GM18861 (cell line): ENCODE data around the gene ST3GAL4.
"Not testable (repeated sequence)": the region's sequence is repeated elsewhere in the genome, so short reads cannot be mapped to it uniquely, and the experiment has no call there.

Experiments
- ATAC-seq: cut with Tn5 transposase; IDR thresholded peaks from one replicate; pipeline ENCODE4 v1.9.1; 2021; ENCODE audit not compliant: unreplicated experiment

ST3GAL4 gene

GRCh38 chr11:126362879-126363655, 7.6 kb downstream of the ST3GAL4 start:
- no peak for ATAC-seq

DNA sequence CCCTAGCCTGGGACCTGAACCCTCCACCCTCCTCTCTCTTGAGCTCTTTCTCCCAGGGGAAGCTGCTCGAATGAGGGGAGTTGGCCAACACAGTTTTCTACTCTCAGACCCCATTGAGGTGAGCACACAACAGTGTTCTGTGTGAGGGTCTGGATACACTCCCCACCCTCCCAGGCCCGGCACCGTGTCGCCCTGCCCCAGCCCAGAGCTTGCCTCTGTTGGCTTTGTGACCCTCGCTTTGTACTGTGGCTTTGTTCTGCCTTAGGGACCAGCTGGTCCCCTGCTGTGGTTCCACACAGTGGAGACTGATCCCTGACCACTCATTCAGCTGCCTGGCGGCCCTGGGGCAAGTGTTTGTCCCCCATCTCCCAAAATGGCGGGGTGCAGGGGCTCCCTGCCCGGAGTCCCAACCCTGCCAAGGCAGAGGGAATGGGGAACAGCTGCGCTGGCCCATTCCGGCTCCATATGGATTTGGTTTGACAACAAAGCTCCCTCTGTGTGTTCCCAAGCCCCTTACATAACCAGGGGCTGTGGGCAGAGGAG, 8.3 kb downstream of the ST3GAL4 start:
- ATAC-seq: no peak

DNA sequence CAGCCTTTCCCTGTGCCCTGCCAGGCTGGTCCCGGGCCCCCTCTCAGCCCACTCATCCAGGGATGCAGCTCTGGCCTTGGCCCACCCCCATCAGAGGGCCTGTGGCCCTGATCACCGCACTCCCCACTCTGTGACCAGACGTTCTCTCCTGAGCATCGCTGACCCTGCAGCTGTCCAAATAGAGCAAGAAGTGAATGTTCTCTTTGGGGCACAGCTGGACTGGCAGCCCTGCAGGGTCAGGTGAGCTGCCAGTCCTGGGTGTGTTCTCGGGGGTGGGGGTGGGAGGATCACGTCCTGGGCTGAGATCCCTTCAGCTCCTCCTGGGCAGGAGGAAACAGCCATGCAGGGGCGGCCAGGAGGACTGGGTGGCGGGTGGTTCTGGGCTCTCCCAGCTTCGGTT, 9.2 kb downstream of the ST3GAL4 start:
- not testable (repeated sequence) for ATAC-seq

GRCh38 chr11:126365508-126365907, 10.0 kb downstream of the ST3GAL4 start:
- ATAC-seq: not testable (repeated sequence)

DNA sequence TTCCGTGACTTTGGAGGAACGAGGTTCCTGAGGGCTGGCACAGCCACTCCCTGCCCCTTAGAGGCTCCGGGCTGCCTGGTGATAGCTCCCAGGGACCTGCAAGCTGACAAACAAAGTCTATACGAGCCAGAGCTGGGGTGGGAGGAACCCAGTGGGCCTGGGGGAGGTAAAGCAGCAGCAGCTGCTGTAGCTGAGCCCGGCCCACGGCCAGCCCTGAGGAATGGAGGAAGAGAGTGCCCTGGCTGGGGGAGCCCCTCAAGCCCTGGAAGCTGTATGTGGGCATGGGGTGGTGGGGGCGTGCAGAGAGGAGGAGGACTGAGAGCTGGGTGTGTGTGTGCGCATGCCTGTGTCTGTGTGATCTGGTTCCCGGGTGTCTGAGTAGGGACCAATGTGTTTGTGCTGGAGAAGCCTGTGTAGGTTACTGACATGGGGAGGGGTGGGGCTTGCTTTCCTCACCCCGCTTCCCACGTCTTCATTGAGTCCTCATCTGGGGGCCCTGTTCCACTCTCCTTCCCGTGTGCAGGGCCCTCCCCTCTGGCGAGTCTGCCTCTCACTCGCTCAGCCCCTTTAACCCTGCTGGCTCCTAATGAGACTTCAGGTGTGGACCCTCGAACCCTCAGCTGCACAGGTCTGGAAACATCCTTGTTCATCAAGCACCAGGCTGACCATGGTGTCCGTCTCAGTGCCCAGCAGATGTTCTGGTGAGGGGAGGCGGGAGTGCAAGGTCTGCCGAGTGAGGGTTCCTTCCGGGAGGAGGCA, 10.8 kb downstream of the ST3GAL4 start:
- no peak for ATAC-seq

- not testable (repeated sequence) for ATAC-seq
Measured at GRCh38 chr11:126366823-126367654, 11.6 kb downstream of the ST3GAL4 start.

DNA sequence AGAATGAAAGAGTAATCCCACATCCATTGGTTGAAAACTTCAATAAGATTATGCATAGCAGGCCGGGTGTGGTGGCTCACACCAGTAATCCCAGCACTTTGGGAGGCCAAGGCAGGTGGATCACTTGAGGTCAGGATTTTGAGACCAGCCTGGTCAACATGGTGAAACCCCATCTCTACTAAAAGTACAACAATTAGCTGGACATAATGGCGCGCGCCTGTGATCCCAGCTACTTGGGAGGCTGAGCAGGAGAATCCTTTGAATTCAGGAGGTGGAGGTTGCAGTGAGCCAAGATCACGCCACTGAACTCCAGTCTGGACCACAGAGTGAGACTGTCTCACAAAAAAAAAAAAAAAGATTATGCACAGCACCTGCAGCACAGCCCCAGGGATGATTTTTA, 12.3 kb downstream of the ST3GAL4 start:
- ATAC-seq: not testable (repeated sequence)

DNA sequence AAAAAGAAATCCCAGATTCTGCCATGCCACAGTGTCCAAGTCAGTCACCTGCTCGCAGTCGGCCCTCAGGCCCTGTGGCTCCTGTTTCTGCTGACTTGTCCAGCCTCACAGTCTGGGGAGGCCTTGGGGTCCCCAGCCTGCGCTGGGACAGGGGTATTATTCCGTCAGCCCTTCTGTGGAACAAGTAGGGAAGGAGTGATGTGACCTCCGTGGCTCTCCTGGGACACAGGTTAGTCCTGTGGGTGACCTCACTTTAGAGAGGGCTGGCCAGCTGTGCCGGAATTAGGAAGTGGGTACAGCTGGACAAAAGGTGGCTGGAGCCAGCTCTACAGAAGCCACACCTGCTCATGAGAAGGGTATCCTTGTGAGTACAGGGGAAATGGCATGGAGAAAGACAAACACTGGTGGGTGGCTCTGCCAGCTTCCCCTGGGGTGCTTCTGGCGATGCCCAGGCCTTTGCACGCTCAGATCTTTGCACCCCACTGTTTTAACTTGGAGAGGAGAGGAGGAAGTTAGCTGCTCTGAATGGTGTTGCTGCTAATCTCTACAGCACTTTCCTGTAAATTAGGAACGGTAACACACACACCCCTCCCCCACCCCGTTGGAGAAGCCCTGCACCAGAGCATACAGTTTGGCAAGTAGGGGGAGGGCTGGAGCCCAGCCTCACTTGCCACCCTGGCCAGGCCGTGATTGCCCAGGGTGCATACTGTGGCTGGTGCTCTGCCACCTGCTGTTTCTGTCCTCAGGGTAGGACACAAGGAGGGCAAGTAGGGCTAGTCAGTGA, 13.0 kb downstream of the ST3GAL4 start:
- ATAC-seq: not testable (repeated sequence)

GRCh38 chr11:126370016-126370415, 14.5 kb downstream of the ST3GAL4 start:
- ATAC-seq: no peak

GRCh38 chr11:126371595-126371994, 16.1 kb downstream of the ST3GAL4 start:
- ATAC-seq: no peak

DNA sequence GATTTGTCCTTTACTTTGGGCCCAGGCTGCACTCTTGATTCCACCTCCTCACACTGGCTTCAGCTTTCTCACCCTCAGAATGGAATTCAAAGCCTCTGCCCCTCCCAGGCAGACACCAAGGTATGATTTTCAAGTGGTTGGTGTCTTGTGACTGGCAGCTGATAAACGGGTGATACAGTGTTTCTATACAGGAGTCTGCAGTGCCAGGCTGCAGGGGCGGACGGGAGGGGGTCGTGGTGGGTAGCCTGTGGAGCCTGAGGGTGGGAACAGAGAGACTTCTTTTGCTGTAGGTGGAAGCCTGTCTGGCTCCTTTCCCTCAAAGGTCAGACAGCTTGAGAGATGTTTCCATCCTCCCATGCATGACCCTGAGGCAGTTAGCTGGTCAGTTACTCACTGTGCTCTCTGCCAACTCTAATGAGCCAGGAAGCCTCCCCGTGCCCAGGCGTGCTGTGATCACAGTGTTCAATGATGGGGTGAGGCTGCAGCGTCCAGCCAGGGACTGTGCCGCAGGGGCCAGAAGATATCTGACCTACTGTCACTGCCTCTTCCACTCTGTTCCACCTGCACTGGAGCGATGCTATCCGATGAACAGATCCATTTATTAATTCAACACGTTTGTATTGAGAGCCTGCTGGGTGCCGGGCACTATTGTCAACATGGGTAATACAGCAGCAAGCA, 18.0 kb downstream of the ST3GAL4 start:
- ATAC-seq: not testable (repeated sequence)

- not testable (repeated sequence) for ATAC-seq
Measured at GRCh38 chr11:126374562-126375300, 19.2 kb downstream of the ST3GAL4 start.

DNA sequence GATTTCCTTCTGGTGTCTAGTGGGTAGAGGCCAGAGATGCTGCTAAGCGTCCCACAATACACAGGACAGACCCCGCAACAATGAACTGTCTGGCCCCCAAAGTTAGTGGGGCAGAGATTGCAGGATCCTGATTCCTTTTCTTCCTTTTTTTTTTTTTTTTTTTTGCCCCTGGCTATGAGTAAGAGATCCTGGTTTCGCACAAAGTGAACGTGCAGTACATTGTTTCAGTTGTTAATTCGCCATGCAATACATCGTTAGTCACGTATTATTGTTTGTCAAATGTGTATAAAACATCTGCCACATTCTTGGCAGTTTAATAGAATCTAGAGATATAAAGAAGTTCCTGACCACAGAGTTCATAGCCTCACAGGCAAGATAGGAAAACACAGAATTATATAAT, 20.2 kb downstream of the ST3GAL4 start:
- ATAC-seq: no peak

DNA sequence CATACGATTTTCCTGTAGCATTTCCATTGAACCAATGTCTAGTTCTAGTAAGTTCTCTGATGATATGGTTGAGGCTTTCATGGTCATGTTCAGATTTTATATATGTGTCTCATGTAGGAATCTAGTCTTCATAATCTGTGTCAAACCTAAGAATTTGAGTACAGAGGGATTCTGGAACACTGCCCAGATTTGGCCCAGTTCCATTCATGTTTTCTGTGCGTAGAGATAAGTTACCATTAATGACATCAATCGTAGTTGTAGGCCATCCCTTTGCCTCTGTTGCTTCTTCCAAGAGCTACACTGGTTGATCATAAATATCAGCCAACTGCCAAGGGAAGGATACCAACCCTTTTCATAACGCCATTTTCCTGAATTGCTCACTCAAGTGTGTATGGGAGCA, 23.3 kb downstream of the ST3GAL4 start:
- no peak for ATAC-seq

GRCh38 chr11:126380909-126381308, 25.4 kb downstream of the ST3GAL4 start:
- ATAC-seq: no peak

DNA sequence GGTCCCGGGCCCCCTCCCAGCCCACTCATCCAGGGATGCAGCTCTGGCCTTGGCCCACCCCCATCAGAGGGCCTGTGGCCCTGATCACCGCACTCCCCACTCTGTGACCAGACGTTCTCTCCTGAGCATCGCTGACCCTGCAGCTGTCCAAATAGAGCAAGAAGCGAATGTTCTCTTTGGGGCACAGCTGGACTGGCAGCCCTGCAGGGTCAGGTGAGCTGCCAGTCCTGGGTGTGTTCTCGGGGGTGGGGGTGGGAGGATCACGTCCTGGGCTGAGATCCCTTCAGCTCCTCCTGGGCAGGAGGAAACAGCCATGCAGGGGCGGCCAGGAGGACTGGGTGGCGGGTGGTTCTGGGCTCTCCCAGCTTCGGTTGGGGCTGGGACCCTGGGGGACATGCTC, 26.5 kb downstream of the ST3GAL4 start:
- not testable (repeated sequence) for ATAC-seq

- ATAC-seq: not testable (repeated sequence)
Measured at GRCh38 chr11:126382641-126383040, 27.2 kb downstream of the ST3GAL4 start.

- ATAC-seq: no peak
Measured at GRCh38 chr11:126383339-126384335, 28.2 kb downstream of the ST3GAL4 start.
